ENCODE measurements around the gene MCAT.

- TF ChIP-seq CTCF (IDR thresholded peaks at IDR 0.05) (no peak), POLR2A (IDR thresholded peaks at IDR 0.05) (no peak)
Observed at GRCh38 chr22:43173566-43173965, 30.4 kb upstream of the MCAT start.

Data from adrenal gland (tissue), 5 donors.